IPS DF 6.9 (cell line): ENCODE measurements around the gene PLD3.

Source experiments
- DNase-seq: peaks from one replicate; pipeline ENCODE4 v3.0.0-alpha.2; 2013; ENCODE audit warnings: low read depth, low spot score
- H3K27ac ChIP-seq: one replicate; pipeline ENCODE4 v1.5.1; 2013; ENCODE audit warnings: low read length, control low read depth
- H3K27me3 ChIP-seq: 2 replicates; pipeline ENCODE4 v1.6.1; 2013; ENCODE audit warnings: mild to moderate bottlenecking, low read length; ENCODE audit not compliant: control insufficient read depth, insufficient read depth
- H3K36me3 ChIP-seq: 2 replicates; pipeline ENCODE4 v1.6.1; 2013; ENCODE audit warnings: low read length; ENCODE audit not compliant: control insufficient read depth, insufficient read depth
- H3K4me1 ChIP-seq: 2 replicates; pipeline ENCODE4 v1.6.1; 2013; ENCODE audit warnings: low read length; ENCODE audit not compliant: control insufficient read depth, insufficient read depth
- H3K4me3 ChIP-seq: 2 replicates; pipeline ENCODE4 v1.5.1; 2013; ENCODE audit warnings: mild to moderate bottlenecking, low read length
- H3K9me3 ChIP-seq: 2 replicates; pipeline ENCODE4 v1.6.1; 2013; ENCODE audit warnings: low read length, inconsistent platforms; ENCODE audit not compliant: control insufficient read depth, insufficient read depth
- WGBS: extraction: QIAGEN DNeasy Blood & Tissue Kit; methylation state at CpG from one replicate; pipeline ENCODE4 v1.1.7; 2013; ENCODE audit warnings: mixed read lengths, missing lambda C conversion rate; ENCODE audit not compliant: insufficient read length, insufficient coverage; 5-methylcytosine and 5-hydroxymethylcytosine counted together

PLD3 gene, protein sequence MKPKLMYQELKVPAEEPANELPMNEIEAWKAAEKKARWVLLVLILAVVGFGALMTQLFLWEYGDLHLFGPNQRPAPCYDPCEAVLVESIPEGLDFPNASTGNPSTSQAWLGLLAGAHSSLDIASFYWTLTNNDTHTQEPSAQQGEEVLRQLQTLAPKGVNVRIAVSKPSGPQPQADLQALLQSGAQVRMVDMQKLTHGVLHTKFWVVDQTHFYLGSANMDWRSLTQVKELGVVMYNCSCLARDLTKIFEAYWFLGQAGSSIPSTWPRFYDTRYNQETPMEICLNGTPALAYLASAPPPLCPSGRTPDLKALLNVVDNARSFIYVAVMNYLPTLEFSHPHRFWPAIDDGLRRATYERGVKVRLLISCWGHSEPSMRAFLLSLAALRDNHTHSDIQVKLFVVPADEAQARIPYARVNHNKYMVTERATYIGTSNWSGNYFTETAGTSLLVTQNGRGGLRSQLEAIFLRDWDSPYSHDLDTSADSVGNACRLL

DNA sequence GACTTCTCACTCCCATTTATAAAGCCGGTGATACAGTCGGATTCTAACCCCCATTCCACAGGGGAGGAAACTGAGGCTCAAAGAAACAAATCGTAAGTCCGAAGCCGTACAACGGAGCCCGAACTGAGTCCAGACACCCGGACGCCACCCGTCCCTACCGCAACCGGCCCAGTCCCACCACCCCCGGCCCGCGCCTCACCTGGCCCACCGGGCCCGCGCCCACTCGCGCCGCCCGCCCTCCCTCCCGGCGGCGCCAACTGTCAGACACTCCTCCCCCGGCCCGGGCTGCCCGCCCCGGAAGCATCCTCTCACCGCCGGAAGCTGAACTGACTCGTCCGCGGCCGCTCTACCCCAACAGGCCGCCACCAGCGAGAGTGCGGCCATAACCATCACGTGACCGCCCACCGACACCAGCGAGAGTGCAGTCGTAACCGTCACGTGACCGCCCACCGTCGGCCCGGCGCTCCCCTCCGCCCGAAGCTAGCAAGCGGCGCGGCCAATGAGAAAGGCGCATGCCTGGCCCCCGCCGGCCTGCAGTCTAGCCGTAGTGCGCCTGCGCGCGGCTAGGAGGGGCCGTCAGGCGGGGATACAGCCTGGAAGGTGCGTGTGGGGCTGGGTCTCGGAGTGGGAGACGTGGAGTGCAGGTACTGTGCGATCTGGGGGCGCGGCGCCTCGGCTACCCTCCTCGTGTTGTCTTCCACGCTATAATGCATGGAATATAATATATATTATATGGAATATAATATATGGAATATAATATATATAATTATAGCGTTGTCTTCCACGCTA, at the start of gene PLD3, which contains the start of gene C19orf47:
Gene PLD3 (plus strand): TSS at position 571 of the 789 bp plus-strand sequence. CDS start 17,789 bp downstream, outside the sequence.
Gene C19orf47 (minus strand): TSS at position 273 of the 789 bp plus-strand sequence. CDS start 6,540 bp downstream, outside the sequence.
- peak; percentile 98 for DNase-seq
- no peak within 1 kb of the TSS for H3K27ac ChIP-seq

DNA sequence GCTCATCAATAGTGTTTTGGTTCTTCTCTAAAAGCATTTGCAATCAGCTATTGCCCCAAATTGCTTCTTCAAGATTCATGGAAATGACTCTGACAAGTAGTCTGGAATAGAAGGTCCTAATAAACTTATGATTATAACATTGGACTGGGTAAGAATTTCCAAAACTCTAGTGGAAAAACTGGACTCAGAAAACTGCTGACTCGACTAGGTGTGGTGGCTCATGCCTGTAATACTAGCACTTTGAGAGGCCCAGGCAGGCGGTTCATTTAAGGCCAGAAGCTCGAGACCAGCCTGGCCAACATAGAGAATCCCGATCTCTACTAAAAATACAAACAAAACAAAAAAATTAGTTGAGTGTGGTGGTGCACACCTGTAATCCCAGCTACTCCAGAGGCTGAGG, 47.8 kb upstream of the PLD3 start:
- no peak for DNase-seq
- H3K4me1 ChIP-seq = no peaks in the 10 kb centered on the region
- no CpG with 5 or more reads among the region's 4 CpGs for WGBS
- H3K27me3 ChIP-seq = no peaks in the 10 kb centered on the region
- H3K9me3 ChIP-seq = no peaks in the 10 kb centered on the region
- H3K27ac ChIP-seq = no peak overlapping the region
- no peaks in the 10 kb centered on the region for H3K36me3 ChIP-seq
- no peak overlapping the region for H3K4me3 ChIP-seq

More for the DNA sequence above, at the start of gene PLD3, which contains the start of gene C19orf47:
- Histone ChIP-seq H3K4me1 (no peaks in the 10 kb centered on the region), H3K36me3 (no peaks in the 10 kb centered on the region), H3K9me3 (no peaks in the 10 kb centered on the region), H3K27me3 (no peaks in the 10 kb centered on the region), H3K4me3 (peak within 1 kb of the TSS; percentile 73; the same call in 1 of the 2 replicates)
- WGBS = no CpG with 5 or more reads among the region's 77 CpGs

DNA sequence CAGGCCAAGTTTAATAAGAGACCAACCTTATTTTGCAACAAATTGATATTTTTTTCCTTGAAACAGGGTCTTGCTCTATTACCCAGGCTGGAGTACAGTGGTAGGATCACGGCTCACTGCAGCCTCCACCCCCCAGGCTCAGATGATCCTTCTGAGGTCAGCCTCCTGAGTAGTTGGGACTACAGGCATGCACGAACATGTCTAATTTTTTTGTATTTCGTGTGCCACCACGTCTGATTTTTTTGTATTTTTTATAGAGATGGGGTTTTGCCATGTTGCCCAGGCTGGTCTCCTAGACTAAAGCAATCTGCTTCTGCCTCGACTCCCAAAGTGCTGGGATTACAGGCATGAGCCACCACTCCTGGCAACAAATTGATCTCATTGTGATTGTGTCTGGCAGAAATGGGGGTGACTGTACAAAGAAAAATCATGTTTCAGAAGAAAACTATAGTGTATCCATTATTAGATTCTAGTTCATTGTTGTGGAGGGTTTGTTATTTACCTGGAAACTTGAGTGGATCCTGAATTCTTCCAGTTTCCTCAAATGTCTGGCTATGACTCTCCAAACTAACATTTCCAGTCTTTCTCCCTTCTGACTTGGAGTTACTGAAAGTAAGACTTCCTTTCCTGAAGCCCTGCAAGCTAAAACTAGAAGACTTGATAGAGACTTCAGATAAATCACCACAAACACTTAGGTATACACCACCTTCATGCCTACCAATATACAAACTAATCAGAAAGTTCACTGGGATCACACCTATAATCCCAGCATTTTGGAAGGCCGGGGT, 46.1 kb upstream of the PLD3 start:
- Histone ChIP-seq H3K4me1 (no peaks in the 10 kb centered on the region), H3K27ac (no peak overlapping the region), H3K36me3 (no peaks in the 10 kb centered on the region), H3K4me3 (no peak overlapping the region), H3K27me3 (no peaks in the 10 kb centered on the region), H3K9me3 (no peaks in the 10 kb centered on the region)
- DNase-seq = no peak
- no CpG with 5 or more reads among the region's 6 CpGs for WGBS

DNA sequence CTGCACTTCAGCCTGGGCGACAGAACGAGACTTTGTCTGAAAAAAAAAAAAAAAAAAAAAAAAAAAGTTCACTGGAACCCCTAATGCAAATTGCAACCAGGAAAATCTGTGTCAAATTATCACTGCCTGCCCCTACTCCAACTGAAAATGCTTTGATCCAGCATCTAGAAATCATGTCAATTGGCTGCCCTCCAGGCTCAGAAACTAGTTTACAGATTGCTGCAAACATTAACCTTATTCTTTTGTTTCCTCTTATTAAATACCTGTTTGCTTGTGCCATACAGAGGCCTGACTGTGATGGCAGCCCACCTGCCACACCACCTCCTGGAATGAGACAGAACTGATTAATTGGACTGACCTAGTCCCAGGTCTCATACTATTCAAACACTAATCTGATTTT, 44.7 kb upstream of the PLD3 start:
- Histone ChIP-seq H3K27ac (no peak overlapping the region), H3K9me3 (no peaks in the 10 kb centered on the region), H3K36me3 (no peaks in the 10 kb centered on the region), H3K27me3 (no peaks in the 10 kb centered on the region), H3K4me3 (no peak overlapping the region), H3K4me1 (no peaks in the 10 kb centered on the region)
- no peak for DNase-seq
- WGBS = no CpG with 5 or more reads among the region's 2 CpGs

DNA sequence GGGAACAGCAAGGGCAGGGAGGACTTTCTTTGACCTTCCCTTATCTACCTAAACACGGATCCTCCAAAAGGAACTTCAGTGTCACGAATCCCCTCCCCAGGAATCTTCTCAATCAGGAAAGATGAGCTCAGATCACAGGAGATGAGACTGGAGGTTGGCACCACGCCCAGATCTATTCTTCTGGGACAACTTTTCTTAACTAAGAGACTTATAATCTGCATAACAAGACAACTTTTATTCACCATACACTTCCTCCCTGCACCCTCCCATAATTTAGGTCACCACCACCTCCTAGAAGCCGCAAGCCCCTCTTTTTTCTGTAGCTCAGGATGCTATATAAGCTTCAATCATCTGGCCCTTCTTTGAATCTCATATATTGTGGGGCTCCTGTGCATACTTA, 44.2 kb upstream of the PLD3 start:
- Histone ChIP-seq H3K9me3 (no peaks in the 10 kb centered on the region), H3K4me3 (no peak overlapping the region), H3K4me1 (no peaks in the 10 kb centered on the region), H3K36me3 (no peaks in the 10 kb centered on the region), H3K27me3 (no peaks in the 10 kb centered on the region), H3K27ac (no peak overlapping the region)
- WGBS = no CpG with 5 or more reads among the region's 4 CpGs
- DNase-seq = no peak

DNA sequence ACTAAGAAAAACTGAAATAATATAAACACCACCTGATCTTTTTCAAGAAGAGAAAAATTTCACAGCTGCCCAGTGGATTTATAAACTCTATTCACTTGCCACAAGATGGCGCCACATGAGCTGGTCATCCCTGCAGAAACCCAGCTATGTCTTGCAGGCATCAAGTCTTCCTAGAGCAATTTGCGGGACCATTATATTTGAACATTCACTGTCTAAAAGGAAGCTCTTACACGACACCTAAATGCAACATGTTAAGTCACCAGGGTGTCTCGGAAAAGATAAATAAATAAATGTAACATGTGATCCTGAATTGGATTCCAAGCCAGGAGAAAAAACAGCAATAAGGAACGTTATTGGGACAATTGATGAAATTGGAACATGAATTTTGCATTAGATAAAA, 43.1 kb upstream of the PLD3 start:
- no peak overlapping the region for H3K27ac ChIP-seq
- no peak overlapping the region for H3K4me3 ChIP-seq
- H3K27me3 ChIP-seq = no peaks in the 10 kb centered on the region
- no peaks in the 10 kb centered on the region for H3K4me1 ChIP-seq
- DNase-seq = no peak
- H3K9me3 ChIP-seq = no peaks in the 10 kb centered on the region
- H3K36me3 ChIP-seq = no peaks in the 10 kb centered on the region
- no CpG with 5 or more reads among the region's 5 CpGs for WGBS

DNA sequence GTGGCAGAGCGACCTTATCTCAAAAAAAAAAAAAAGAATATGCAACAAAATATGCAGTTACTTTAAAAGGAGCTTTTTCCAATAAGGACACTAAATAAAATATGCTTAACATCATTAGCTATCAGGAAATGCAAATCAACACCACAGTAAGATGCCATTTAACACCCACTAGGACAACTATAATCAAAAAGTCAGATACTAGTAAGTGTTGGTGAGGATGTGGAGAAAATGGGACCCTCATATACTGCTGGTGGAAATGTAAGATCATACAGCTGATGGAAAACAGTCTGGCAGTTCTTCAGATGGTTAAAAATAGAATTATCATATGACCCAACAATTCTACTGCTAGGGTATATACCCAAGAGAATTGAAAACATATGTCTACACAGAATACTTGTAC, 38.8 kb upstream of the PLD3 start:
- Histone ChIP-seq H3K27me3 (no peaks in the 10 kb centered on the region), H3K27ac (no peak overlapping the region), H3K4me3 (no peak overlapping the region), H3K4me1 (no peaks in the 10 kb centered on the region), H3K9me3 (no peaks in the 10 kb centered on the region), H3K36me3 (no peaks in the 10 kb centered on the region)
- WGBS = no CpG with 5 or more reads among the region's 1 CpG
- DNase-seq = no peak

DNA sequence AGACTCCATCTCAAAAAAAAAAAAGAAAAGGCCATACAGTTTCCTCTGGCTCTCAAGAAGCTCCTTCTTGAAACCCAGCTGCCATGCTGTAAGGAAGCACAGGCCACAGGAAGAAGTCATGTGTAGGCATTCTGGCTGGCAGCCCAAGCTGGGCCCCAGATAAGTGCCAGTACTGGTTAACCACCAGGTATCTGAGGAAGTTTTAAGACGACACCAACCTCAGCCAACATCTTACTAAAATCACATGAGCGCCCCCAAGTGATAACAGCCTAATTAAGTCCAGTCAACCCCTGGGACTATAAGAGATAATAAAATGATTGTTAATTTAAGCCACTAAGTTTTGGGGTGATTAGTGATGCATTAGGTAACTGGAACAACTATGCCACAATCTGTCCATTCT, 36.0 kb upstream of the PLD3 start:
- Histone ChIP-seq H3K9me3 (no peaks in the 10 kb centered on the region), H3K4me3 (no peak overlapping the region), H3K27ac (no peak overlapping the region), H3K36me3 (no peaks in the 10 kb centered on the region), H3K27me3 (no peaks in the 10 kb centered on the region), H3K4me1 (no peaks in the 10 kb centered on the region)
- no CpG with 5 or more reads among the region's 2 CpGs for WGBS
- DNase-seq = no peak

DNA sequence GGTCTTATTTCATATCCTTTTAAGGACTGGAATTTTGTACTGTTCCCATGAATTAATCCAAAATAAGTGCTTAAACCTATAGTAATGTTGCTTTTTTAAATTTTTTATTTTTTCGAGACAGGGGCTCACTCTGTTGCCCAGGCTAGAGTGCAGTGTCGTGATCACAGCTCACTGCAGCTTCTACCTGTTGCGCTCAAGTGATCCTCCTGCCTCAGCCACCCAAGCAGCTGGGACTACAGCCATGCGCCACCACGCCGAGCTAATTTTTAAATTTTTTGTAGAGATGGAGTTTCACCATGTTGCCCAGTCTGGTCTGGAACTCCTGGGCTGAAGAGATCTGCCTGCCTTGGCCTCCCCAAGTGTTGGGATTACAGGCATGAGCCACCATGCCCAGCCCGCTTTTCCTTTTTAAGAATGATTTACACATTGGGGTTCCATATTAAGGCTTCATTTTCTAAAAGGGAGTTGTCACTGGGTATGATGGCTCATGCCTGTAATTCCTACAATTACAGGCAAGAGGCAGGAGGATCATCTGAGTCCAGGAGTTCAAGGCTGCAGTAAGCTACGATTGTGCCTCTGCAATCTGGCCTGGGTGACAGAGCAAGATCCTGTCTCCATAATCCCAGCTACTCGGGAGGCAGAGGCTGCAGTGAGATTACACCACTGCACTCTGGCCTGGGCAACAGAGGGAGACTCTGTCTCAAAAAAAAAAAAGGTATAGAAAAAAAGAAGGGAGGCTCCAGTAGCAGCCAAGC, 35.1 kb upstream of the PLD3 start:
- no peaks in the 10 kb centered on the region for H3K27me3 ChIP-seq
- no peak overlapping the region for H3K27ac ChIP-seq
- H3K36me3 ChIP-seq = no peaks in the 10 kb centered on the region
- no CpG with 5 or more reads among the region's 9 CpGs for WGBS
- H3K4me3 ChIP-seq = no peak overlapping the region
- no peaks in the 10 kb centered on the region for H3K4me1 ChIP-seq
- H3K9me3 ChIP-seq = no peaks in the 10 kb centered on the region
- no peak for DNase-seq
